Measurements from ENCODE around the gene GFOD1. TPM values are rescaled to one million over a fixed set of nuclear protein-coding genes. Genes with fewer than 3 reads are reported as not detected.

GFOD1 gene
- total and polyA plus RNA-seq, 4 donors = 2.6 to 16.8 (median 5.0) TPM

DNA sequence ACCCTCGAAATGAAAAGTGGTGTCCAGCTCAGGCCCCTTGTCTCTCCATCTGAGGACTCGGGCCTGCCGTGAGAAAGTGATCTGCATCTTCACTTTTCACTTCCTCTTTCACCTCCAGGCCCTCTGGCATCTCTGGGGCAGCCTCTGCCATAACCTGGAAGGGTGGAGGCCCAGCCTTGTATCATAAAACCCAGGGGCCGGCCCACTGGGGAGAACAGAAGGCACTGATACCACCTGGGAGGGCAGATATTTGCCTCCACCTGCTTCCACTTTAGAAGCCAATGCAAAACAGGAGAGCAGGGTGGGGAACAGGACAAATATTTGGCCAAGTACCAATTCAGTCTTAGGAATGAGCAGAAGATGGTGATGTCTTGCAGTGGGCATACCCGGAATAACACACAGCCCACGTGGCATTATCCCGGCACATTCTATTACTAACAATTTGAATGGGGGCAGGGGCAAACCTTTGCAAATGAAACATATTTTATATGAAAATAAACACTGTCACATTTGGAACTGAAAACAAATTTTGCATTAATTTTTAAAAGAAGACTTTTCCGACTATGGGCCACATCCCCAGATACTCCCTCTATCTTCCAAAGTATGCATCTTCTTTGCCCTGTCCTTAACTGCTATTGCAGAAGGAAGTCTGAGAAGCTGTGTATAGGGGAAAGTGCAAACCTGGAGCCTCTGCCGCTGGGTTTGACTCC lies 89.9 kb downstream of the GFOD1 start:
- TF ChIP-seq RXRA (IDR thresholded peaks at IDR 0.05) (no peak), ZBTB33 (IDR thresholded peaks at IDR 0.05) (no peak), RAD21 (IDR thresholded peaks at IDR 0.05) (no peak), MAX (IDR thresholded peaks at IDR 0.05) (no peak), NR2F2 (IDR thresholded peaks at IDR 0.05) (no peak), YY1 (IDR thresholded peaks at IDR 0.05) (no peak), GABPA (IDR thresholded peaks at IDR 0.05 in 1 of 2, conservative IDR thresholded peaks at IDR 0.05 in 1 of 2) (no peak), FOXA1 (IDR thresholded peaks at IDR 0.05) (no peak), HNF4G (IDR thresholded peaks at IDR 0.05) (no peak), TAF1 (conservative IDR thresholded peaks at IDR 0.05) (no peak), REST (IDR thresholded peaks at IDR 0.05) (no peak), FOXA2 (IDR thresholded peaks at IDR 0.05) (no peak), HNF4A (conservative IDR thresholded peaks at IDR 0.05) (no peak), JUND (IDR thresholded peaks at IDR 0.05) (no peak), EGR1 (IDR thresholded peaks at IDR 0.05; ENCODE audit: low read depth in 2 of 2) (no peak), SP1 (IDR thresholded peaks at IDR 0.05) (no peak), ATF3 (IDR thresholded peaks at IDR 0.05) (no peak)
- TF ChIP-seq, protein P1, sequence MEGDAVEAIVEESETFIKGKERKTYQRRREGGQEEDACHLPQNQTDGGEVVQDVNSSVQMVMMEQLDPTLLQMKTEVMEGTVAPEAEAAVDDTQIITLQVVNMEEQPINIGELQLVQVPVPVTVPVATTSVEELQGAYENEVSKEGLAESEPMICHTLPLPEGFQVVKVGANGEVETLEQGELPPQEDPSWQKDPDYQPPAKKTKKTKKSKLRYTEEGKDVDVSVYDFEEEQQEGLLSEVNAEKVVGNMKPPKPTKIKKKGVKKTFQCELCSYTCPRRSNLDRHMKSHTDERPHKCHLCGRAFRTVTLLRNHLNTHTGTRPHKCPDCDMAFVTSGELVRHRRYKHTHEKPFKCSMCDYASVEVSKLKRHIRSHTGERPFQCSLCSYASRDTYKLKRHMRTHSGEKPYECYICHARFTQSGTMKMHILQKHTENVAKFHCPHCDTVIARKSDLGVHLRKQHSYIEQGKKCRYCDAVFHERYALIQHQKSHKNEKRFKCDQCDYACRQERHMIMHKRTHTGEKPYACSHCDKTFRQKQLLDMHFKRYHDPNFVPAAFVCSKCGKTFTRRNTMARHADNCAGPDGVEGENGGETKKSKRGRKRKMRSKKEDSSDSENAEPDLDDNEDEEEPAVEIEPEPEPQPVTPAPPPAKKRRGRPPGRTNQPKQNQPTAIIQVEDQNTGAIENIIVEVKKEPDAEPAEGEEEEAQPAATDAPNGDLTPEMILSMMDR (IDR thresholded peaks at IDR 0.05; ENCODE audit: low read depth, low read length, missing input control) = no peak
- H3K4me3 ChIP-seq (ENCODE audit: low read depth in 1 of 3, low read length in 3 of 3) = no peak overlapping the region
- H3K9ac ChIP-seq (ENCODE audit: low read depth in 1 of 2, low read length in 2 of 2) = no peak overlapping the region
- peak; percentile 57 for DNase-seq (ENCODE audit: low spot score)
- no peaks in the 10 kb centered on the region for H3K9me3 ChIP-seq (ENCODE audit: control insufficient read depth in 4 of 4, low read length in 3 of 4)
- H3K27ac ChIP-seq (ENCODE audit: low read depth in 1 of 2, low read length in 2 of 2) = no peak overlapping the region
- peaks cover 3 to 17% (median 6%) of the 10 kb centered on the region in 4 donors for H3K4me1 ChIP-seq (ENCODE audit: control insufficient read depth in 4 of 4, insufficient read depth in 4 of 4, low read length in 3 of 4)
- H3K27me3 ChIP-seq (ENCODE audit: control insufficient read depth in 4 of 4, insufficient read depth in 4 of 4, low read length in 3 of 4) = no peaks in the 10 kb centered on the region
- WGBS = 71% methylated on average over 9 of the region's 9 CpGs
- no peaks in the 10 kb centered on the region for H3K36me3 ChIP-seq (ENCODE audit: control insufficient read depth in 4 of 4, insufficient read depth in 3 of 4, low read depth in 1 of 4, low read length in 3 of 4)
